Mesenteric fat pad (tissue), 1 donor: ENCODE results near the gene FBXO2. TPM values are rescaled to one million over a fixed set of nuclear protein-coding genes. Genes with fewer than 3 reads are reported as not detected.
"Not testable (repeated sequence)": the region's sequence is repeated elsewhere in the genome, so short reads cannot be mapped to it uniquely, and the experiment has no call there.

Experiments
- DNase-seq: peaks from one replicate; pipeline ENCODE4 v3.0.0-alpha.2; 2020; ENCODE audit warnings: low spot score
- total RNA-seq: library from RNA; stranded (reverse); fragmentation: NEBNext Ultra II Directional; extraction: Animal tissue kit (Norgen Biotek cat#: 25700); gene quantifications from one replicate; pipeline ENCODE4 v1.2.1, GENCODE V29; 2021
- donor health status: DM: yes; HTN: yes; CAD: no.

FBXO2 gene
- total RNA-seq, 1 donor from 2014 or later, result 0.71 TPM

GRCh38 chr1:11629184-11630016 lies 24.8 kb downstream of the FBXO2 start:
- no peak for DNase-seq

- DNase-seq, result no peak
These were observed 25.5 kb downstream of the FBXO2 start for GRCh38 chr1:11628767-11629166.

GRCh38 chr1:11626551-11626950 lies 27.7 kb downstream of the FBXO2 start:
- no peak for DNase-seq

GRCh38 chr1:11623702-11624101 lies 30.5 kb downstream of the FBXO2 start:
- no peak for DNase-seq

- DNase-seq, result no peak
These were observed 31.8 kb downstream of the FBXO2 start for GRCh38 chr1:11622398-11622797.

GRCh38 chr1:11620924-11621323 lies 33.3 kb downstream of the FBXO2 start:
- DNase-seq, result no peak

- DNase-seq, result no peak
These were observed 33.8 kb downstream of the FBXO2 start for GRCh38 chr1:11620405-11620804.

GRCh38 chr1:11617741-11618140 lies 36.5 kb downstream of the FBXO2 start:
- no peak for DNase-seq

GRCh38 chr1:11617314-11617713 lies 36.9 kb downstream of the FBXO2 start:
- DNase-seq, result no peak

- DNase-seq, result no peak
These were observed 37.5 kb downstream of the FBXO2 start for GRCh38 chr1:11616766-11617165.

- no peak for DNase-seq
These were observed 39.1 kb downstream of the FBXO2 start for GRCh38 chr1:11615090-11615489.

- no peak for DNase-seq
These were observed 40.9 kb downstream of the FBXO2 start for GRCh38 chr1:11613347-11613746.

- DNase-seq, result no peak
These were observed 42.4 kb downstream of the FBXO2 start for GRCh38 chr1:11611638-11612327.

- DNase-seq, result no peak
These were observed 43.5 kb downstream of the FBXO2 start for GRCh38 chr1:11610629-11611180.

GRCh38 chr1:11609378-11609777 lies 44.9 kb downstream of the FBXO2 start:
- not testable (repeated sequence) for DNase-seq

- not testable (repeated sequence) for DNase-seq
These were observed 45.6 kb downstream of the FBXO2 start for GRCh38 chr1:11608596-11609130.

GRCh38 chr1:11606775-11607174 lies 47.5 kb downstream of the FBXO2 start:
- DNase-seq, result no peak

- DNase-seq, result no peak
These were observed 51.2 kb downstream of the FBXO2 start for GRCh38 chr1:11602981-11603380.

GRCh38 chr1:11602424-11602823 lies 51.8 kb downstream of the FBXO2 start:
- no peak for DNase-seq

- DNase-seq, result no peak
These were observed 53.4 kb downstream of the FBXO2 start for GRCh38 chr1:11600836-11601235.

- no peak for DNase-seq
These were observed 54.2 kb downstream of the FBXO2 start for GRCh38 chr1:11599891-11600576.
